ENCODE results near the gene DNAJA2. TPM values are rescaled to one million over a fixed set of nuclear protein-coding genes. Genes with fewer than 3 reads are reported as not detected.

Gene DNAJA2
- polyA plus RNA-seq, 1 experiment: 26.7 TPM

DNA sequence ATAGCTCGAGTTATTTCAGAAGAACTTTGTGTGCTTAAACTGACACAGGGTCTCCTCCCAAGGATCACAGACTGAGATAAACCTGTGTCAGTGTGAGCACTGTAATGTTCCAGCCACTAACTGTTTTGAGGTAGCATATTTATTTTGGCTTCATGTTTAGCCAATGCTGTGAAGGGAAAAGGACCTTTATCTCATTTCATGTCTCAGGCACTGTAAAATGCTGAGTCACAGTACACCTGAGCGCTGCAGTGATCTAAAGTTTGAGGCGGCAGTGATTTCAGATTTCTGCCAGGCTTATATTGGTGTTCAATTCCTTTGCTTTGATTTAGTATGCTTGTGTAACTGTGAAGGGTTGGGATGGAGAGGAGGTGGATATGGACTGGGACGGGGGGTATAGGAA is 3.1 kb upstream of the DNAJA2 start:
- CTCF ChIA-PET: interaction anchor here (0.6 kb wide), 1 partner anchor 43 kb away, joined by 3 read pairs; no protein-coding TSS in a partner anchor
- H3K27me3 ChIP-seq (ENCODE audit: control insufficient read depth, insufficient read depth, low read length): no peaks in the 10 kb centered on the region
- POLR2A ChIA-PET: no interaction called here

DNA sequence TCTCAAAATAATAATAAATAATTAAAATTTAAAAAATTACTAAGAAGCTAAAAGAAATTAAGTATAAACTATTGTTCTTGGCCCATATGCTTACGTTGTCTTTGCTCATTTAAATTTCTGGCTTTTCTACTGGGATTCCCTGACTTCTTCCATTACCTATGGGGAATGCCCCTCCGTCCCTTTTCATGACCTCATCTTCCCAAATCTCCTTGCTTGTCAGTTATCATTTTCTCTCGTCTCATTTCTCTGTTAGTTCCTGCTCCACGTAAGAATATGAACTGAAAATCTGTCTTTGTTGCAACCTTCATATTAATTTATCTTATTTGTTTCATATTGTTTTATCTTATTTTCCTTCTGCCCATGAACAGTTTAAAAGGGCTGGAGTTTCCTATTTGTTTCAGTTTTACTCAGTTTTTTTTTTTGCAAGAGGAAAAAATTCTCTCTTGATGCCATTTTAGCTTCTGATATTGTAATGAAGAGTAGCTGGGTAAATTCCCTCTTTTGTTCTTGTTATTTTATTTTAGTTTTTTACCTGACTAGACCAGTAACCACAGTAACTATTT is 2.5 kb upstream of the DNAJA2 start:
- CTCF ChIA-PET: interaction anchor here (0.6 kb wide), 1 partner anchor 43 kb away, joined by 3 read pairs; no protein-coding TSS in a partner anchor

More for the DNA sequence above, 3.1 kb upstream of the DNAJA2 start:
- Histone ChIP-seq H3K4me3 (ENCODE audit: low read depth, low read length) (no peak overlapping the region), H3K9me3 (ENCODE audit: control insufficient read depth, insufficient read depth, low read length) (no peaks in the 10 kb centered on the region; the same call in 1 of the 2 replicates), H3K27ac (ENCODE audit: low read depth, low read length) (no peak overlapping the region)
- TF ChIP-seq, protein P1, sequence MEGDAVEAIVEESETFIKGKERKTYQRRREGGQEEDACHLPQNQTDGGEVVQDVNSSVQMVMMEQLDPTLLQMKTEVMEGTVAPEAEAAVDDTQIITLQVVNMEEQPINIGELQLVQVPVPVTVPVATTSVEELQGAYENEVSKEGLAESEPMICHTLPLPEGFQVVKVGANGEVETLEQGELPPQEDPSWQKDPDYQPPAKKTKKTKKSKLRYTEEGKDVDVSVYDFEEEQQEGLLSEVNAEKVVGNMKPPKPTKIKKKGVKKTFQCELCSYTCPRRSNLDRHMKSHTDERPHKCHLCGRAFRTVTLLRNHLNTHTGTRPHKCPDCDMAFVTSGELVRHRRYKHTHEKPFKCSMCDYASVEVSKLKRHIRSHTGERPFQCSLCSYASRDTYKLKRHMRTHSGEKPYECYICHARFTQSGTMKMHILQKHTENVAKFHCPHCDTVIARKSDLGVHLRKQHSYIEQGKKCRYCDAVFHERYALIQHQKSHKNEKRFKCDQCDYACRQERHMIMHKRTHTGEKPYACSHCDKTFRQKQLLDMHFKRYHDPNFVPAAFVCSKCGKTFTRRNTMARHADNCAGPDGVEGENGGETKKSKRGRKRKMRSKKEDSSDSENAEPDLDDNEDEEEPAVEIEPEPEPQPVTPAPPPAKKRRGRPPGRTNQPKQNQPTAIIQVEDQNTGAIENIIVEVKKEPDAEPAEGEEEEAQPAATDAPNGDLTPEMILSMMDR (IDR thresholded peaks at IDR 0.05; ENCODE audit: low read depth, low read length): no peak
- no peak for DNase-seq (ENCODE audit: low read depth, low spot score)

DNA sequence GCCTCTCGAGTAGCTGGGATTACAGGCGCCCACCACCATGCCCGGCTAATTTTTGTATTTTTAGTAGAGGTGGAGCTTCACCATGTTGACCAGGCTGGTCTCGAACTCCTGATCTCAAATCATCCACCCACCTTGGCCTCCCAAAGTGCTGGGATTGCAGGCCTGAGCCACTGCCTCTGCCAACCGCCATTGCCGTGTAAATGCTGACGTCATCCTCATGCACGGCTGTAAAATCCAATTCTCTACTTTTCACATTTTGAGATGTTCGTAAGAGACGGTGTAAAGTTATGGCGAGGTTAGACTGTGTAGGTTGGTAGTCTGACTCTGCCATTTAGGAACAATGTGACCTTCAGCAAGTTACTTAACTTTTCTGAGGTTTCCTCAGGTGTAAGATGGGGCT is 1.7 kb upstream of the DNAJA2 start:
- TF ChIP-seq, protein P1 (IDR thresholded peaks at IDR 0.05; ENCODE audit: low read depth, low read length): no peak
- DNase-seq (ENCODE audit: low read depth, low spot score): no peak
- Histone ChIP-seq H3K4me3 (ENCODE audit: low read depth, low read length) (no peak overlapping the region), H3K27me3 (ENCODE audit: control insufficient read depth, insufficient read depth, low read length) (no peaks in the 10 kb centered on the region), H3K9me3 (ENCODE audit: control insufficient read depth, insufficient read depth, low read length) (no peaks in the 10 kb centered on the region; the same call in 1 of the 2 replicates), H3K27ac (ENCODE audit: low read depth, low read length) (no peak overlapping the region)
- CTCF ChIA-PET: interaction anchor here (1.2 kb wide), 1 partner anchor 63 kb away, joined by 5 read pairs; no protein-coding TSS in a partner anchor
- POLR2A ChIA-PET: no interaction called here

More for the DNA sequence above, 2.5 kb upstream of the DNAJA2 start:
- POLR2A ChIA-PET: no interaction called here
- TF ChIP-seq, protein P1 (IDR thresholded peaks at IDR 0.05; ENCODE audit: low read depth, low read length): no peak
- no peak overlapping the region for H3K27ac ChIP-seq (ENCODE audit: low read depth, low read length)
- no peak overlapping the region for H3K4me3 ChIP-seq (ENCODE audit: low read depth, low read length)
- no peak for DNase-seq (ENCODE audit: low read depth, low spot score)
- H3K9me3 ChIP-seq (ENCODE audit: control insufficient read depth, insufficient read depth, low read length): no peaks in the 10 kb centered on the region; the same call in 1 of the 2 replicates
- H3K27me3 ChIP-seq (ENCODE audit: control insufficient read depth, insufficient read depth, low read length): no peaks in the 10 kb centered on the region

DNA sequence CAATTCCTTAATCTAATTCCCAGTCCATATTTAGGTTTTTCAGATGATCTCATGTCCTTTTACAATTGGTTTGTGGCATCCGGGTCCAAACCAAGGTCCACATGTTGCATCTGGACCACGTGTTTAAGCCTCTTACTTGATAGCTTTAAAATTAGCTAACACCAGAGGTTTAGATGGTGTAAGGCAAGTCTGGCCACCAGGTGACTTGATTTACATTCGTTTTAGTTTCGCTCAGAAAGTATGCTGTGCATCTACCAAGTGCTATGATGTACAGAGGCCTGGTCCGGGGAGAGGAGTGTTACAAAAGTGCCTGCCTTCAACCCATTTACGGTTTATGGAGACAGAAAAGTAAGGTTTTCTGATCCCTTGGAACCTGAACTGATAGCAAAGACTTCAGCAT is 878 bp upstream of the DNAJA2 start:
- peak overlapping the region; percentile 83; the same call in 1 of the 2 replicates for H3K4me3 ChIP-seq (ENCODE audit: low read depth, low read length)
- no peak overlapping the region for H3K27ac ChIP-seq (ENCODE audit: low read depth, low read length)
- H3K27me3 ChIP-seq (ENCODE audit: control insufficient read depth, insufficient read depth, low read length): no peaks in the 10 kb centered on the region
- DNase-seq (ENCODE audit: low read depth, low spot score): no peak
- TF ChIP-seq, protein P1 (IDR thresholded peaks at IDR 0.05; ENCODE audit: low read depth, low read length): no peak
- ChIA-PET CTCF (interaction anchor here (1.2 kb wide), 2 partner anchors 44 to 64 kb away, joined by 3 to 5 read pairs; no protein-coding TSS in a partner anchor), POLR2A (no interaction called here)
- no peaks in the 10 kb centered on the region; the same call in 1 of the 2 replicates for H3K9me3 ChIP-seq (ENCODE audit: control insufficient read depth, insufficient read depth, low read length)

DNA sequence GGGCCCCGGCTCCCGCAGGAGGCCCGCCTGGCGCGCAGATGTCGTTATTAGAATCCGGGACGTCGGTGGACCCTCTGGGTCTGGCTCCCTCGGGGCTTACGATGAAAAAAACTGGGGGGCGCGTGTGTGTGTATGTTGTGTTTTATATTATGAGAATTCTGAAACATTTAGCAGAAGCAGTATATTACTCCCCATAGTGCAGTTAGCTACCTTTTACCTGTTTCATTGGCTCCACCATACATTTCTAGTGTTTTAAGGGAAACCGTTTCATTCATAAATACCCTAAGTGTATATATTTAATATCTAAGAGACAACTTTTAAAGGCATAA is 486 bp upstream of the DNAJA2 start:
- peak overlapping the region; percentile 88 for H3K27ac ChIP-seq (ENCODE audit: low read depth, low read length)
- no peaks in the 10 kb centered on the region for H3K27me3 ChIP-seq (ENCODE audit: control insufficient read depth, insufficient read depth, low read length)
- TF ChIP-seq, protein P1 (IDR thresholded peaks at IDR 0.05; ENCODE audit: low read depth, low read length): no peak
- DNase-seq (ENCODE audit: low read depth, low spot score): no peak
- peak overlapping the region; percentile 83 for H3K4me3 ChIP-seq (ENCODE audit: low read depth, low read length)
- ChIA-PET POLR2A (interaction anchor here (1.1 kb wide), 1 partner anchor 184 kb away, joined by 3 read pairs; no protein-coding TSS in a partner anchor), CTCF (interaction anchor here (1.0 to 2.1 kb wide), 4 partner anchors 44 to 1191 kb away, joined by 3 to 9 read pairs (median 4); no protein-coding TSS in a partner anchor)
- H3K9me3 ChIP-seq (ENCODE audit: control insufficient read depth, insufficient read depth, low read length): no peaks in the 10 kb centered on the region; the same call in 1 of the 2 replicates
